Panc1 (cell line): ENCODE data around the gene SLCO2A1. TPM values are rescaled to one million over a fixed set of nuclear protein-coding genes. Genes with fewer than 3 reads are reported as not detected.

Experiments used
- ATAC-seq: fragments of 200-7000 bp; cut with Tn5 transposase; 2 replicates; pipeline ENCODE4 v1.9.1; 2020; ENCODE audit warnings: mild to moderate bottlenecking, moderate library complexity
- BruUV-seq: library from RNA; stranded (reverse); fragments of 400-500 nt; replicated peaks from 2 replicates; lab custom pipeline; 2021; lab: Mats Ljungman, UMichigan
- CTCF ChIA-PET: fragments of 300-600 bp; sonication (Branson Sonifier 250); formaldehyde crosslinking; loops from one replicate; lab custom pipeline; 2022; ENCODE audit warnings: antibody characterized with exemption; lab: Charles Lee
- POLR2A ChIA-PET: fragments of 300-600 bp; sonication (Branson Sonifier 250); formaldehyde crosslinking; loops from one replicate; lab custom pipeline; 2022; ENCODE audit warnings: antibody characterized with exemption; lab: Charles Lee
- DNase-seq: peaks from one replicate; pipeline ENCODE4 v3.0.0-alpha.2; 2010; ENCODE audit warnings: low read depth, low spot score
- H3K27ac ChIP-seq: 2 replicates; pipeline ENCODE4 v1.5.1; 2011; ENCODE audit warnings: mild to moderate bottlenecking, low read length, inconsistent platforms
- H3K27me3 ChIP-seq: fragments of 200-500 bp; sonication (Bioruptor generic); 2 replicates; pipeline ENCODE4 v1.6.0; 2014; ENCODE audit warnings: low read length, inconsistent platforms; ENCODE audit not compliant: control insufficient read depth, insufficient read depth
- H3K36me3 ChIP-seq: fragments of 200-500 bp; sonication (Bioruptor generic); 2 replicates; pipeline ENCODE4 v1.5.1; 2014; ENCODE audit warnings: inconsistent platforms, mild to moderate bottlenecking, low read length, moderate library complexity; ENCODE audit not compliant: control insufficient read depth, insufficient read depth
- H3K4me1 ChIP-seq: 2 replicates; pipeline ENCODE4 v1.5.1; 2011; ENCODE audit warnings: inconsistent platforms, mild to moderate bottlenecking, low read length, moderate library complexity; ENCODE audit not compliant: control insufficient read depth, insufficient read depth
- H3K4me3 ChIP-seq, 2 experiments: 2 replicates each; pipeline ENCODE4 v1.5.1; 2011 to 2012; ENCODE audit warnings: low read depth in 2 of 2, low read length in 2 of 2, mild to moderate bottlenecking in 2 of 2, inconsistent platforms in 1 of 2, moderate library complexity in 1 of 2
- H3K9me3 ChIP-seq: fragments of 200-500 bp; sonication (Bioruptor generic); 2 replicates; pipeline ENCODE4 v1.5.1; 2014; ENCODE audit warnings: low read depth, mild to moderate bottlenecking, inconsistent platforms, low read length, moderate library complexity; ENCODE audit not compliant: control insufficient read depth, insufficient read depth
- POLR2AphosphoS5 ChIP-seq: IDR thresholded peaks from 2 replicates; pipeline ENCODE4 v1.6.1; 2012; ENCODE audit warnings: mild to moderate bottlenecking, low read depth, low read length, moderate library complexity
- SIN3A ChIP-seq: IDR thresholded peaks from 2 replicates; pipeline ENCODE4 v1.6.1; 2012; ENCODE audit warnings: low read depth, mild to moderate bottlenecking, low read length, moderate library complexity, borderline replicate concordance; ENCODE audit not compliant: insufficient read depth
- TCF7L2 ChIP-seq: IDR thresholded peaks from 2 replicates; pipeline ENCODE4 v1.6.1; 2011; ENCODE audit warnings: mild to moderate bottlenecking, low read depth, low read length, inconsistent platforms
- in situ Hi-C: cut with HindIII; loops from 2 replicates; pipeline ENCODE4 v1.10.0; 2016; ENCODE audit warnings: low sequenced_read_pairs, low pct_unique_long_range_greater_than_20kb
- intact Hi-C: fragments of 100-400 bp; cut with micrococcal nuclease; formaldehyde crosslinking; loops from one replicate; pipeline ENCODE4 v1.10.0; 2022; ENCODE audit not compliant: unreplicated experiment
- total RNA-seq: library from RNA; stranded (reverse); gene quantifications from one replicate; pipeline ENCODE4 v1.2.1, GENCODE V29; 2021; ENCODE audit not compliant: unreplicated experiment
- TF ChIP-seq, protein P1 (sequence below): fragments of 450-650 bp; IDR thresholded peaks from 2 replicates; pipeline ENCODE4 v1.5.1; 2017; ENCODE audit warnings: mild to moderate bottlenecking
- TF ChIP-seq, protein P2 (sequence below), 2 experiments: IDR thresholded peaks; 2 replicates each; pipeline ENCODE4 v1.6.1; 2011 to 2012; ENCODE audit warnings: low read depth in 2 of 2, control low read depth in 1 of 2, low read length in 1 of 2, mild to moderate bottlenecking in 1 of 2, moderate library complexity in 1 of 2; ENCODE audit not compliant: insufficient read depth in 1 of 2

The SLCO2A1 gene
- total RNA-seq, 1 experiment from 2014 or later: 0.62 TPM

DNA sequence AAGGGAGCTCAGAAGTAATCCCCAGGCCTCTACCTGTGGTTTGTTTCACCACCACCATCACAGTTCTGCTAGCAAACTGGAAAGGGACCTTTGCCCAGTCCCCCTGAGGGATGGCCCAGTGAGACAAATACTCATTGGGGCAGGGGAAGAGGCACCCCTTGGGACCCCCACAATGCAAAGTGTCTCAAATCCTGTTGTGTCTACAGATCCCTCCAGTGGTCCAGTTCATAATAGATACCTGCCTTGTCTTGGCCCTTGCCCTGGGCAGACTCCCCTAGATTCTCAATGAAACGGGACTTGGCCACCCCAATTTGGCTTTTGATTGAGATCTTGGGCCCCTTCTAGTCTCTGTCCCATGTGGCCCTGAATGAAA lies 90.3 kb downstream of the SLCO2A1 start:
- Histone ChIP-seq H3K27me3 (no peaks in the 10 kb centered on the region), H3K9me3 (no peaks in the 10 kb centered on the region), H3K4me1 (peaks cover 45% of the 10 kb centered on the region), H3K4me3 (no peak overlapping the region), H3K27ac (no peak overlapping the region), H3K36me3 (no peaks in the 10 kb centered on the region)
- in situ Hi-C loops (no loop called here), intact Hi-C loops (no loop called here)
- no peak for TF ChIP-seq SIN3A
- TF ChIP-seq, protein P1, sequence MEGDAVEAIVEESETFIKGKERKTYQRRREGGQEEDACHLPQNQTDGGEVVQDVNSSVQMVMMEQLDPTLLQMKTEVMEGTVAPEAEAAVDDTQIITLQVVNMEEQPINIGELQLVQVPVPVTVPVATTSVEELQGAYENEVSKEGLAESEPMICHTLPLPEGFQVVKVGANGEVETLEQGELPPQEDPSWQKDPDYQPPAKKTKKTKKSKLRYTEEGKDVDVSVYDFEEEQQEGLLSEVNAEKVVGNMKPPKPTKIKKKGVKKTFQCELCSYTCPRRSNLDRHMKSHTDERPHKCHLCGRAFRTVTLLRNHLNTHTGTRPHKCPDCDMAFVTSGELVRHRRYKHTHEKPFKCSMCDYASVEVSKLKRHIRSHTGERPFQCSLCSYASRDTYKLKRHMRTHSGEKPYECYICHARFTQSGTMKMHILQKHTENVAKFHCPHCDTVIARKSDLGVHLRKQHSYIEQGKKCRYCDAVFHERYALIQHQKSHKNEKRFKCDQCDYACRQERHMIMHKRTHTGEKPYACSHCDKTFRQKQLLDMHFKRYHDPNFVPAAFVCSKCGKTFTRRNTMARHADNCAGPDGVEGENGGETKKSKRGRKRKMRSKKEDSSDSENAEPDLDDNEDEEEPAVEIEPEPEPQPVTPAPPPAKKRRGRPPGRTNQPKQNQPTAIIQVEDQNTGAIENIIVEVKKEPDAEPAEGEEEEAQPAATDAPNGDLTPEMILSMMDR: no peak
- no peak for TF ChIP-seq POLR2AphosphoS5
- TF ChIP-seq, protein P2, sequence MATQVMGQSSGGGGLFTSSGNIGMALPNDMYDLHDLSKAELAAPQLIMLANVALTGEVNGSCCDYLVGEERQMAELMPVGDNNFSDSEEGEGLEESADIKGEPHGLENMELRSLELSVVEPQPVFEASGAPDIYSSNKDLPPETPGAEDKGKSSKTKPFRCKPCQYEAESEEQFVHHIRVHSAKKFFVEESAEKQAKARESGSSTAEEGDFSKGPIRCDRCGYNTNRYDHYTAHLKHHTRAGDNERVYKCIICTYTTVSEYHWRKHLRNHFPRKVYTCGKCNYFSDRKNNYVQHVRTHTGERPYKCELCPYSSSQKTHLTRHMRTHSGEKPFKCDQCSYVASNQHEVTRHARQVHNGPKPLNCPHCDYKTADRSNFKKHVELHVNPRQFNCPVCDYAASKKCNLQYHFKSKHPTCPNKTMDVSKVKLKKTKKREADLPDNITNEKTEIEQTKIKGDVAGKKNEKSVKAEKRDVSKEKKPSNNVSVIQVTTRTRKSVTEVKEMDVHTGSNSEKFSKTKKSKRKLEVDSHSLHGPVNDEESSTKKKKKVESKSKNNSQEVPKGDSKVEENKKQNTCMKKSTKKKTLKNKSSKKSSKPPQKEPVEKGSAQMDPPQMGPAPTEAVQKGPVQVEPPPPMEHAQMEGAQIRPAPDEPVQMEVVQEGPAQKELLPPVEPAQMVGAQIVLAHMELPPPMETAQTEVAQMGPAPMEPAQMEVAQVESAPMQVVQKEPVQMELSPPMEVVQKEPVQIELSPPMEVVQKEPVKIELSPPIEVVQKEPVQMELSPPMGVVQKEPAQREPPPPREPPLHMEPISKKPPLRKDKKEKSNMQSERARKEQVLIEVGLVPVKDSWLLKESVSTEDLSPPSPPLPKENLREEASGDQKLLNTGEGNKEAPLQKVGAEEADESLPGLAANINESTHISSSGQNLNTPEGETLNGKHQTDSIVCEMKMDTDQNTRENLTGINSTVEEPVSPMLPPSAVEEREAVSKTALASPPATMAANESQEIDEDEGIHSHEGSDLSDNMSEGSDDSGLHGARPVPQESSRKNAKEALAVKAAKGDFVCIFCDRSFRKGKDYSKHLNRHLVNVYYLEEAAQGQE (IDR thresholded peaks at IDR 0.05; ENCODE audit: insufficient read depth in 1 of 2, low read depth in 2 of 2, low read length in 1 of 2): no peak
- no peak for TF ChIP-seq TCF7L2
- POLR2A ChIA-PET: no interaction called here
- BruUV-seq: no TSS peak
- no peak for DNase-seq
- CTCF ChIA-PET: interaction anchor here (0.6 to 1.4 kb wide), 2 partner anchors 272 to 296 kb away, joined by 3 to 5 read pairs; no protein-coding TSS in a partner anchor
- ATAC-seq: no peak

DNA sequence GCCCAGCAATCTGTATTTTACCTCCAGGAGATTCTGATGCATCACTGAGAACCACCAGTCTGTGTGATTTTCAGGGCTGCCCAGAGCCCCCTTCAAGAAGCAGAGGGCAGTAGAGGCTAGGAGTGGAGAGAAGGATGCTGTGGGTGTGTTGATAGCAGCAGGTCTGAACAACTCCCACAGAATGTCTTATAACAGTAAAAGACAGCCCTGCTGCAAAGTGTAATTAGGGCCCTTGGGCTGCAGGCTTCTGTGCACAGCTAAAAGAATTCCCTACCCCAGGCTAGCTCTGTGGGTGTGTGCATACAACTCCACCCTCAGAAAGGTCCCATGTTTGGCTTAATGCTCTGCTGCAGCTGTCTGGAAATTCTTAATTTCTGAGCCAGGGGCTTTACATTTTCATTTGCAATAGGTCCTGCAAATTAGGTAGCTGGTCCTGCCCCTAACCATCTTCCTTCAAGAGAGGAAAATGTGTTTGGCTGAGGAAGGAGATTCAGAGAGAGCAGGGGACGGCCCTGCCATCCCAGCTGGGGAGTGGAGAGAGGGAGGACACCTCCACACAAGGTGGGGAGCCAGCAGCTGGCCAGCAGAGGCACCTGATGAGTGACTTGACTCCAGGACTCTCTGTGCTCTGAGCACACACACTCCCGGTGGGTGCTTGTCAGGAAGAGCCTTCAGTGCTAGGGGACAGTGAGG lies 90.8 kb downstream of the SLCO2A1 start:
- CTCF ChIA-PET: interaction anchor here (1.0 to 1.4 kb wide), 2 partner anchors 106 to 273 kb away, joined by 3 read pairs; no protein-coding TSS in a partner anchor
- Histone ChIP-seq H3K27ac (no peak overlapping the region), H3K9me3 (no peaks in the 10 kb centered on the region), H3K36me3 (no peaks in the 10 kb centered on the region), H3K27me3 (no peaks in the 10 kb centered on the region), H3K4me3 (no peak overlapping the region), H3K4me1 (peaks cover 39% of the 10 kb centered on the region)
- no peak for TF ChIP-seq POLR2AphosphoS5
- TF ChIP-seq, protein P1: no peak
- no peak for TF ChIP-seq SIN3A
- TF ChIP-seq, protein P2 (IDR thresholded peaks at IDR 0.05; ENCODE audit: insufficient read depth in 1 of 2, low read depth in 2 of 2, low read length in 1 of 2): no peak
- no peak for TF ChIP-seq TCF7L2
- ATAC-seq (peak; percentile 23; the same call in 1 of the 2 replicates), DNase-seq (no peak)
- POLR2A ChIA-PET: no interaction called here
- no TSS peak for BruUV-seq
- intact Hi-C loops (no loop called here), in situ Hi-C loops (no loop called here)
